GM18505 (cell line): Measurements from ENCODE around the gene GNPNAT1.
A peak's percentile ranks its signal among the peaks of the same experiment; 100 is the strongest.

ENCODE experiments used
- ATAC-seq: cut with Tn5 transposase; IDR thresholded peaks from one replicate; pipeline ENCODE4 v1.9.1; 2021; ENCODE audit not compliant: unreplicated experiment
- POLR2A ChIP-seq: IDR thresholded peaks from 4 replicates; pipeline ENCODE4 v1.6.1; 2011; ENCODE audit warnings: borderline replicate concordance; ENCODE audit not compliant: insufficient read depth, insufficient read length; ENCODE audit errors: extremely low read depth

Gene GNPNAT1

DNA sequence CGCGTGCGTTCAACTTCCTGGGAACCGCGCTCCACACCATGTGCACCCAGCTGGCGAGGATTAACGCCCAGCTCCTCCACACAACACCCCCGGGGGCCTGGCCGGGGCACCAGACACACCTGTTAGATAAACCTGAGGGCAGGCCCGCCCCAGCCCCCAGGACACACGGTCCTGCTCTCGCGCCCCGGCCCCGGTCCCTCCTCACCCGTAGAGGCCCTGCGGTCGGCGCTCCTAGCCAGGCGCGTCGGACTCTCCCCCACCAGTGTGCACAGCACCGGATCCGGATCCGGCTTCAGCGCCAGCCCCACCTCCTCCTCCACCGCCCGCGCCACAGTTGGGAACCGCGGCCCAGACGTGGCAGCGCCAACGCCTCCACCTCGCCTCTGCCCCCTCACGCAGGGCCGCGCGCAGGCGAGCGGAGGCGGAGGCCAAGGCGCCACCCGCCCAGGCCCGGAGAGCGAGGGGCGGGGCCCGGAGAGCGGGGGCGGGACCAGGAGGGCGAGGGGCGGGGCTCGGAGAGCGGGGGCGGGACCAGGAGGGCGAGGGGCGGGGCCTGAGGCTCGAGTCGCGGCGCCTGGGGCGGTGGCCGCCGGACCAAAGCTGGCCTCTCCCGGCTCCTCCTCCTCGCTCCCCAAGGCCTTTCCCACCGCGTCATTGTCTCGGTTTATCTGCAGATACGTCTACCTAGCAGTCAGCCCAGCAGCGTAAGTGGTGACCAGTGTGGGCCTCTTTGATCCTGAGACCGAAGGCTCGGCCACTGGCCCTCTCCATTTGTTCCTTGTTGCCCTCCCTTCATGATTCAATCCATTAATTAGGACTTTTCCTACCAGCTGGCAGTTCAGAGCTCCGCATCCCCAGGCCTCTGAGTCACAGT, at the start of gene GNPNAT1:
Gene GNPNAT1, minus strand, starts transcription at position 385 of the 874 bp plus-strand sequence. CDS start 6,957 bp downstream, outside the sequence.
- TF ChIP-seq POLR2A, result peak; percentile 72
- peak; percentile 92 for ATAC-seq

DNA sequence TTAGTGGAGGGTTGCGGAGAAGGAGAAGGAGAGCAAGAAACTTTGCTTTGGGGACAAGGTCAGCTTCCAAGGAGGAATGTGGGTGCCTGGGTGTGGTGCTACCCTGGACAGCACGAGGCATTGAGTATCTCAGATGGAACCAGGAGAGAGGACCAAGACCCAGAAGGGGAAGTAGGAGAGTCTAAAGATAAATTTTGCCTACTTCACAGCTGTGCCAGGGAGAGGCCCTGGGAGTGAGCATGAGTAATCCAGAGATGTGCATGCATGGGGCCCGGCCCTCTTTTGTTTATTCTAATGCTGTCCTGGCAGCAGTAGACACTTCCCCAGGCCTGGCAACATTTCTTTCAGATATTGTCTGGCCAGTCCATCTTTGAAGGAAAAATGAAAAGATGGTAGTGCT, 49.5 kb upstream of the GNPNAT1 start:
- no peak for TF ChIP-seq POLR2A
- no peak for ATAC-seq

DNA sequence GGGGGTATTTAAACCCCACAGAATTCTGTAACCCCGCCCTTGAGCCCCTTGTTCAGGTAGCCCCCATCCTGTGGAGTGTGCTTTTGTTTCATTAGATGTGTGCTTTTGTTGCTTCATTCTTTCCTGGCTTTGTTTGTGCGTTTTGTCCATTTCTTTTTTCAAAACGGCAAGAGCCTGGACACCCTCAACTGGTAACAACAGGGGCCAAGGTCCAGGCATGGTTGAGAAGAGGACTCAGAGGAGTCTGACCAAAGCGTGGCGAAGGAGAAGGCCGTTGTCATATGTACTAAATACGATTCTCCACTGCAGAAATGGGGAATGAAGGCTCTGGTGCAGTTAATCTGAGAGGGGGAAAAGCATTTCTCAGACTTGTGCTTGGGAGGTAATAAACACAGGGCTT, 46.0 kb upstream of the GNPNAT1 start:
- no peak for TF ChIP-seq POLR2A
- ATAC-seq, result no peak

DNA sequence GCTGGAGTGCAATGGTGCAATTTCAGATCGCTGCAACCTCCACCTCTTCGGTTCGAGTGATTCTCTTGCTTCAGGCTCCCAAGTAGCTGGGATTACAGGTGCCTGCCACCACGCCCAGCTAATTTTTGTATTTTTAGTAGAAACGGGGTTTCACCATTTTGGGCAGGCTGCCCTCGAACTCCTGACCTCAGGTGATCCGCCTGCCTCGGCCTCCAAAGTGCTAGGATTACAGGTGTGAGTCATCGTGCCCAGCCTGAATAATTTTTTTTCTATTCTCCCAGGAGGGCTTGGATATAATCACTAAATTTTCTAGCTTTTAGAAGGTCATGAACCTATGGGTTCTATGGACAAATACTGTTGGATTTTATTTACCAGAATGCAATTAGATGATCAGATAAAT, 44.7 kb upstream of the GNPNAT1 start:
- TF ChIP-seq POLR2A, result no peak
- no peak for ATAC-seq

DNA sequence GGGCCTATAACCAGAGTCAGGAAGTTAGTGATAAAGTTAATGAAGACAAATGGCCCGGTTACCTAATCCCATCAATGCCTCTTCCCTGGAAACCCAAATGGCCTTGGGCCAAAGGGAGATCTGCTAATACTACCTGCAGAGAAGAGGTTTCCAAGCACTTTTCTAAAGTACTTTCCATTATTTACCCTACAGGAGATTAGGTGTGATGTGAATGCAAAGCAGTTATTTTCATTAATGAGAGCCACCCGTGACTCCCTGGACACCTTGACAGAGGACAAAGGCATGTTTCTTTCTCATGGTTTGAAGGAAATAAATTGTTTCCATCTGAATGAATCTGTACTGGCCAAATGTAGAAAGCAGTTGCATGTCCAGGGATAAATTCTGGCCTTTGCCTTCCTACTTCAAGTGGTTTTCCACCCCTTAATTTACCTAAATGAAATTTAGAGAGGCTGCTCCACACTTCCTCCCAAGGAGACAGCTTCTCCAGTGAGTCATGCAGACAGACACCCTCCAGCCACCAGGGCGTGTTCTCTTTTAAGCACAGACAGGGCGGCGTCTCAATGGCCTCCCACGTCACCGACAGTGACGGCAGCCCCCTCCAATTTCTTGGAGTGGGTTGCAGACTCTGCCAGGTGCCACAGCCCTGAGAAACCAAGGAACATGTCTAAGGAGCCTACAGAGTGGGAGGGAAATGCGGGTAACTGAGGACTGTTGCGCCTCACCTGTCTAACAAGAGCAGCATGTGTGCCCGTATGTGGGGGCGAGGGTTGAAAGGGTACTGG, 43.9 kb upstream of the GNPNAT1 start:
- no peak for ATAC-seq

DNA sequence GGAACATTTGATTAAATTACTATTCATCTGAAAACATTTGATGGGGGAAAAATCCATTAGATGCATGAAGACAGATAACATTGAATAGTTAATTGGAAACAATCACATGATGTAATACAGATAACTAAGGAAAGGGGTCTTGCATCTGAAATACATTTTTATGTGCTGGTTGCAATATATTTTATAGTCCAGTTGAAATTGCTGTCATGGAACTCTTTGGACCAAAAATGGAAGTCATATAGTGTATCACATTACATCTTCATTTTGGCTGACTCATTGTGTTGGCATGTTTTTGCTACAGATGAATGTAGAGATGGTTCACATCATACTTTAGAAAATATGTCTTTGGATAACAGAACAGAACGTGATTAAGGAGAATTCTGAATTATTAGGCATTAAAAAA, 43.0 kb upstream of the GNPNAT1 start:
- ATAC-seq, result no peak
- no peak for TF ChIP-seq POLR2A

More for the DNA sequence above, 43.9 kb upstream of the GNPNAT1 start:
- TF ChIP-seq POLR2A, result no peak

DNA sequence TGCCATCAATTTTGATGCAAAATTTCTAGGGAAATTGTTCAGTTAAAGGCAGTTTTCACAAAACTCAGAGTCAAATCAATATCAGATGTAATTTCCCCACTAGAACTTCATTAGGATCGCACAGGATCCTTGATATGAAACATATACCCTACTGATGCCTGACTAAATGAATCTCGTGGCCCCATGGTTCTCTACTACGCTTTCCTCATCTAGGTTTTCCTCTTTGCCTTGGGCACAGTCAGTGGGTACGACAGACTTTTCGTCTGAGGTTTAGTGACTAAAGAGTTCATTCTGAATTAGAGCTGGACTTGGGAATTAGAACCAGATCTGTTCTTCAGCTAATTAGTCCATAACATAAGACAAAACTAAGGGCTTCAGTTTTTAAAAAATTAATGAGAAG, 42.5 kb upstream of the GNPNAT1 start:
- no peak for TF ChIP-seq POLR2A
- ATAC-seq, result no peak

DNA sequence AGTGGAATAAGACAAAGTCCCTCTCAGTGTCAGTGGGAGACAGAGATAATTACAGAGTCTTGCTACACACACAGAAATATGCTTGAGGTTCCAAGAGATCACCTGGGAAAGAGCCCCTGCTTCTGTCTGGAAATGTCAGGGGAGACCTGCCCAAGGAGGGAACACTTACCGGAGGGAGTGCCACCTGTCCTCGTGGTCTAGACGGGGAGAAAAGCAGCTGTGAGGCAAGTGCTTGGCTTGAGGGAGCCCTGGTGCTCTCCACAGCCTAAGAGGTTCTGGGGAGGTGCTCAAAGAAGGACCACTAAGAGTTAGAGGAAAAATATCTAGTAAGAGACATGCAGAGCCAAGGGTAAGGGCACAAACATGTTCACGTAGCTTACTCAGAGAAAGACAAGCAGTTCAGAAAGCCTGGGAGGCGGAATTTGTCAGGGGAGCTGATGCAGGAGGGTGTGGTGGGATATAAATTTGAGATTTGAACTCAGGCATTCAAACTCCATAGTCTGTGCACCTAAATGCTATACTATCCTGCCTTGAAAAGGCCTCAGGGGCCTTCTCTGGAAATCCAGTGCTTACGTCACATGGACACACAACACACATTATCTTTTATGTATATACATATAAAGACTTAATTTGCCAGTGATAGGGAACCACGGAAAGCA, 38.2 kb upstream of the GNPNAT1 start:
- no peak for ATAC-seq
- TF ChIP-seq POLR2A, result no peak

DNA sequence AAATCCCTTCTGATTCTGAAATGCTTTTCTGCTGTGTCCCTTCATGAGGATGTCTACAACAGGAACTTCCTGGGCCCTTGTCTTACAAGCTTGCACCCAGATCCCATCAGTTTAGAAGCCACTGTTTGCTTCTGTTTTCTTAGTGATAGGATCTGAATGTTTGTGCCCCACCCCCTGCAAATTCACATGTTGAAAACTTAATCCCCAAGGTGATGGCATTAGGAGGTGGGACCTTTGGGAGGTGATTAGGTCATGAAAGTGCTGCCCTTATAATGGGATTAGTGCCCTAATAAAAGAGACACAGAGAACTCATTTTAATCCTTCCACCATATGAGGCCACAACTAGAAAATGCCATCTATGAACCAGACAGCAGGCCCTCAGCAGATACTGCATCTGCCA, 36.0 kb upstream of the GNPNAT1 start:
- no peak for TF ChIP-seq POLR2A
- ATAC-seq, result no peak

DNA sequence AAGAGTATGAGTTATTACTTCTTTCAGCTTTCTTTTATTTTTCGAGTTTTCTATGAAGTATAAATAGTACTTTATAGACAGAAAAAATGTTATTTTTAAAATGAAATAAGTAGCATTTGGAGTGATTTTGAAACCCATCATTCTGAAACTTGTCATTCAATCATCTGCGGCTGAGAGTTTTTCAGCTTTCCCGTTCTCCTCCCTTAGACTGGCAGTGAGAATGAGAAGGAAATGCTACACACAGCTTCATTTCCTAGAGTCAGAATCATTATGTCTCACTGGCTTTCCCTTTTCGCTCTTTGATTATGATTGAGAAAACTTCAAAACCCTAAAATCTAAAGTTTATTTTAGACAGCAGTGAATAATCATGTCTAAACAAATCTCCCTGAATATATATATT, 33.7 kb upstream of the GNPNAT1 start:
- ATAC-seq, result no peak

DNA sequence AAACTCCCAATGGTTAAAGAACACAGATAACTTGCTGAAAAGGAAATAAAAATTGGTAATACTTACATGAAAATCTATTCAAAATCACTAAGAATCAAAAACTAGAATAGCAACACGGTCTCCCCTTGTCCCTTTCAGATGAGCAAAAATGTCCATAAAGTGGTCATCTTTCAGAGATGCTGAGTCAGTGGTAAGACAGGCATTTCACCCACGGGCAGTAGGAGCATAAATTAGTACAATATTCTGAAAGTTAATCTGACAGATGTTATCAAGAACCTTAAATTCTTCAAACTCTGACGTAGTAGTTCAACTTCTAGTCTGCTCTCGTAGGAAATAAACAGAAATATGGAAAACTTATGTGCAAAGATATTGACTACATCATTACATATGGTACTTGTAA, 33.1 kb upstream of the GNPNAT1 start:
- TF ChIP-seq POLR2A, result no peak
- no peak for ATAC-seq

More for the DNA sequence above, 33.7 kb upstream of the GNPNAT1 start:
- TF ChIP-seq POLR2A, result no peak

DNA sequence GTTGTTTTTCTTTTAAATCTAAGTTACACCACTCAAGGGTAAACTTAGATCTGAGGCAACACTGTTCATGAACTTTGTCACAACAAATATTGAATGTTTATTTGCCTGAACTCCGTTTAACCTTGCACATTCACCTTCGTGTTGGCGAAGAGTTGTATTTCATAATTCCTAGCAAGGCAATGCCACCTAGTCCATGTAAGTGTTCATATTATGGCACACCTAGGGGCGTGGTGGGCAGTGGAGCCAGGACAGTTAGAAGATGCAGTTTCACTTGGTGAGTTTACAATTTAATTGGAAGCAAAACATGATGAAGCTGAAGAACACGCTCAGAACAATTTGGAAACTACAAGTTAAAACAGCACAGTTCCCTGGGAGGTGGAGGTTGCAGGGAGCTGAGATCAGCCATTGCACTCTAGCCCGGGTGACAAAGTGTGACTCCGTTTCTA, 30.4 kb upstream of the GNPNAT1 start:
- no peak for TF ChIP-seq POLR2A
- ATAC-seq, result no peak

DNA sequence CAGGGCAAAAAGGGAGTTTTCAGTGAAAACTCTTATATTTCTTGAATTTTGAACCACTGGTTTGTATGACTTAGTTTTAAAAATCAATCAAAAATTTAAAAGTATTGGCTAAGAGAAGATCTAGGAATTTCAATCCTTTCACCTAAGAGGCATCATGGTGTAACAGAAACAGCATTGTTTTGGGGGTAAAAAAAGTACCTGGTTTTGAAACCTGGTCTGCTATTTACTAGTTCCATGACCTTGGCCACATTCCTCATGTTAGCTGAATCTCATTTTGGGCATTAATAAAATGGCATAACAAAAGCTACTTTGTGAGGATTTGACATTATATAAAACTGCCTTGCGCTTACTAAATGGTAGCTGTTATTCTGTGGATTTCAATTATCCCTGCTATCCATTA, 16.7 kb upstream of the GNPNAT1 start:
- TF ChIP-seq POLR2A, result no peak
- ATAC-seq, result no peak

DNA sequence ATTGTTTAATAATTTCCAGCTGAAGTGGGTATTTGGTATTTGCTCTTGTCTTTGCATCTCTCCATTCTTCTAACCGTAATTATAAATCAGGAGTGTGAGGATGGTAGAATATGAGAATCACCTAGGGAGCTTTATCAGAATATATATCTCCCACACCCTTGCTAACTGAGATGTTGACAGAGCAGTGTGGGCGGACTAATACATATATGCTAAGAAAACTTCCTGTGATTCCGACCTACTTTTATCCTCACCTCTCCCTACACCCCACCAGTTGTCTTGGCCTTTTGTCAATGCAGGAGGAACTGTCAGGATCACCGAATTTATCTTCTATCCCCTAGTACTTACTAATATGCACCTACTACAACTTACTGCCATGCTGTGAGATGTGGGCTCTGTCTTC, 14.7 kb upstream of the GNPNAT1 start:
- no peak for ATAC-seq
- no peak for TF ChIP-seq POLR2A

DNA sequence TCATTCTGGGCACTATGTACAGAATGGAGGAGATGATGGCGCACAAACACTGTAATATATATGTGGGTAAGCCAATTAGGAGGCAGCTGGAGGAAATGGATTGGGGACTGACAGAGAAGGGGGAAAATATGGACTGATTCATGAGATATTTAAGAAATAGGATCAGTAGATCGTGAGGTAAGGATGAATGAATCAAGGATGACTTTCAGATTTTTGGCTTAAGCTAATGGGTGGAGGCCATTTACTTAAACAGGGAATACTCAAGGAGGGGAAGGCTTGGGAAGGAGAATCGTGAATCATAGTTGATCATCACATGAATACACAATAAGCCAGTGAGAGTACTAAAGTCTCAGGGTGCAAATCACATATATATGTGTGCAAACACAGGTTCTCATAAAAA, 11.2 kb upstream of the GNPNAT1 start:
- TF ChIP-seq POLR2A, result no peak
- no peak for ATAC-seq
